Uterus (tissue), 2 donors: ENCODE results near the gene ENPEP.

Source experiments
- POLR2A ChIP-seq, 2 donors: fragments of 450-650 bp; IDR thresholded peaks; one replicate each; pipeline ENCODE4 v1.6.1; 2016; ENCODE audit warnings: antibody characterized with exemption in 2 of 2, mild to moderate bottlenecking in 1 of 2, moderate library complexity in 1 of 2
- TF ChIP-seq, protein P1 (sequence below), 4 experiments: fragments of 200-600 bp in 2 of 4; fragments of 450-650 bp in 2 of 4; sonication (generic) in 2 of 4; IDR thresholded peaks; one replicate each; pipeline ENCODE4 v1.5.1; 2016 to 2019; ENCODE audit warnings: antibody characterized with exemption in 4 of 4, mild to moderate bottlenecking in 2 of 4, moderate library complexity in 1 of 4

DNA sequence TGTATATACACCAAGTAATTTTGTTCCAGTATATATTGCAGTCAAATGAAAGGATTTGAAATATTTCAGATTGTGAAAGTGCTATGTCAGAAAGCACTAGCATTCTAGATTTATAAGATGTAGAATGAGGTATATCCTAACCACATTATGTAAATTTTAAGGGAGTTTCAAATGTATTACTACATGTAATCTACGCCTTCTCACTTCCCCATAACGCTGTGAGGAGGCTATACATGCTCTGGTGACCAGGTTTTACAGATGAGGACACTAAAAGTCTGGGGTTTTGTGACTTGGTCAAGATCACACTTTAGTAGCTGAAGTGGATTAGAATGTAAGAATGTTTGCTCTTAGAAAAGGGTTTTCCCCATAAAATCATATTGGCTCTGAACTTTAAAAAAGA, 8.1 kb downstream of the ENPEP start:
- TF ChIP-seq, protein P1, sequence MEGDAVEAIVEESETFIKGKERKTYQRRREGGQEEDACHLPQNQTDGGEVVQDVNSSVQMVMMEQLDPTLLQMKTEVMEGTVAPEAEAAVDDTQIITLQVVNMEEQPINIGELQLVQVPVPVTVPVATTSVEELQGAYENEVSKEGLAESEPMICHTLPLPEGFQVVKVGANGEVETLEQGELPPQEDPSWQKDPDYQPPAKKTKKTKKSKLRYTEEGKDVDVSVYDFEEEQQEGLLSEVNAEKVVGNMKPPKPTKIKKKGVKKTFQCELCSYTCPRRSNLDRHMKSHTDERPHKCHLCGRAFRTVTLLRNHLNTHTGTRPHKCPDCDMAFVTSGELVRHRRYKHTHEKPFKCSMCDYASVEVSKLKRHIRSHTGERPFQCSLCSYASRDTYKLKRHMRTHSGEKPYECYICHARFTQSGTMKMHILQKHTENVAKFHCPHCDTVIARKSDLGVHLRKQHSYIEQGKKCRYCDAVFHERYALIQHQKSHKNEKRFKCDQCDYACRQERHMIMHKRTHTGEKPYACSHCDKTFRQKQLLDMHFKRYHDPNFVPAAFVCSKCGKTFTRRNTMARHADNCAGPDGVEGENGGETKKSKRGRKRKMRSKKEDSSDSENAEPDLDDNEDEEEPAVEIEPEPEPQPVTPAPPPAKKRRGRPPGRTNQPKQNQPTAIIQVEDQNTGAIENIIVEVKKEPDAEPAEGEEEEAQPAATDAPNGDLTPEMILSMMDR (IDR thresholded peaks at IDR 0.05): no peak
- no peak for TF ChIP-seq POLR2A (IDR thresholded peaks at IDR 0.05)
